ENCODE measurements around the gene KRT9.
"Not testable (repeated sequence)": the region's sequence is repeated elsewhere in the genome, so short reads cannot be mapped to it uniquely, and the experiment has no call there.

Gene KRT9

GRCh38 chr17:41579484-41580243, 7.8 kb upstream of the KRT9 start:
- H3K27me3 ChIP-seq (ENCODE audit: insufficient read depth, low read length) = no peaks in the 10 kb centered on the region; the same call in 1 of the 2 replicates
- peak overlapping the region; percentile 53 for H3K4me2 ChIP-seq (ENCODE audit: low read length)
- peak; percentile 77 for TF ChIP-seq CTCF (IDR thresholded peaks at IDR 0.05; ENCODE audit: low read length)
- no peak for TF ChIP-seq EZH2 (IDR thresholded peaks at IDR 0.05; ENCODE audit: borderline replicate concordance, low read length)
- H3K79me2 ChIP-seq (ENCODE audit: insufficient read depth, low read length) = no peaks in the 10 kb centered on the region
- no peaks in the 10 kb centered on the region for H4K20me1 ChIP-seq (ENCODE audit: insufficient read depth, low read length)
- no peak overlapping the region for H3K27ac ChIP-seq (ENCODE audit: low read depth, low read length, poor library complexity, severe bottlenecking)
- H3K4me3 ChIP-seq (ENCODE audit: low read depth, low read length, poor library complexity, severe bottlenecking) = peak overlapping the region; percentile 33
- H3K4me1 ChIP-seq (ENCODE audit: insufficient read depth, low read length, severe bottlenecking) = peaks cover 4% of the 10 kb centered on the region
- H3K9ac ChIP-seq (ENCODE audit: low read length) = no peak overlapping the region
- no peaks in the 10 kb centered on the region for H3K36me3 ChIP-seq (ENCODE audit: insufficient read depth, low read length)
- no peak overlapping the region for H2AFZ ChIP-seq (ENCODE audit: low read length)
- no peaks in the 10 kb centered on the region for H3K9me2 ChIP-seq (ENCODE audit: low read depth, low read length)
- H3K9me3 ChIP-seq (ENCODE audit: low read length) = no peaks in the 10 kb centered on the region
- H3F3A ChIP-seq (ENCODE audit: insufficient read depth, low read length) = no peaks in the 10 kb centered on the region

- Histone ChIP-seq H3K27ac (ENCODE audit: low read depth, low read length, poor library complexity, severe bottlenecking) (no peak overlapping the region), H3K4me3 (ENCODE audit: low read depth, low read length, poor library complexity, severe bottlenecking) (no peak overlapping the region), H3K4me1 (ENCODE audit: insufficient read depth, low read length, severe bottlenecking) (peaks cover 4% of the 10 kb centered on the region), H3K79me2 (ENCODE audit: insufficient read depth, low read length) (no peaks in the 10 kb centered on the region), H4K20me1 (ENCODE audit: insufficient read depth, low read length) (no peaks in the 10 kb centered on the region), H3K9me2 (ENCODE audit: low read depth, low read length) (no peaks in the 10 kb centered on the region), H3K9me3 (ENCODE audit: low read length) (no peaks in the 10 kb centered on the region), H3K9ac (ENCODE audit: low read length) (no peak overlapping the region), H3K27me3 (ENCODE audit: insufficient read depth, low read length) (no peaks in the 10 kb centered on the region; the same call in 1 of the 2 replicates), H2AFZ (ENCODE audit: low read length) (no peak overlapping the region), H3F3A (ENCODE audit: insufficient read depth, low read length) (no peaks in the 10 kb centered on the region), H3K4me2 (ENCODE audit: low read length) (peak overlapping the region; percentile 53; the same call in 1 of the 2 replicates), H3K36me3 (ENCODE audit: insufficient read depth, low read length) (no peaks in the 10 kb centered on the region)
- TF ChIP-seq CTCF (IDR thresholded peaks at IDR 0.05; ENCODE audit: low read length) (no peak), EZH2 (IDR thresholded peaks at IDR 0.05; ENCODE audit: borderline replicate concordance, low read length) (no peak)
Measured at GRCh38 chr17:41578971-41579370, 7.1 kb upstream of the KRT9 start.

- Histone ChIP-seq H3K9me3 (ENCODE audit: low read length) (no peaks in the 10 kb centered on the region), H4K20me1 (ENCODE audit: insufficient read depth, low read length) (no peaks in the 10 kb centered on the region), H3K27ac (ENCODE audit: low read depth, low read length, poor library complexity, severe bottlenecking) (no peak overlapping the region), H2AFZ (ENCODE audit: low read length) (no peak overlapping the region), H3K4me3 (ENCODE audit: low read depth, low read length, poor library complexity, severe bottlenecking) (no peak overlapping the region), H3K27me3 (ENCODE audit: insufficient read depth, low read length) (no peaks in the 10 kb centered on the region; the same call in 1 of the 2 replicates), H3K9me2 (ENCODE audit: low read depth, low read length) (no peaks in the 10 kb centered on the region), H3K9ac (ENCODE audit: low read length) (no peak overlapping the region), H3K4me1 (ENCODE audit: insufficient read depth, low read length, severe bottlenecking) (peaks cover 4% of the 10 kb centered on the region), H3K36me3 (ENCODE audit: insufficient read depth, low read length) (no peaks in the 10 kb centered on the region), H3K4me2 (ENCODE audit: low read length) (no peak overlapping the region), H3K79me2 (ENCODE audit: insufficient read depth, low read length) (no peaks in the 10 kb centered on the region), H3F3A (ENCODE audit: insufficient read depth, low read length) (no peaks in the 10 kb centered on the region)
- TF ChIP-seq CTCF (IDR thresholded peaks at IDR 0.05; ENCODE audit: low read length) (no peak), EZH2 (IDR thresholded peaks at IDR 0.05; ENCODE audit: borderline replicate concordance, low read length) (no peak)
Measured at GRCh38 chr17:41578538-41578937, 6.7 kb upstream of the KRT9 start.

- H3K79me2 ChIP-seq (ENCODE audit: insufficient read depth, low read length); H3K4me2 ChIP-seq (ENCODE audit: low read length); H3K4me3 ChIP-seq (ENCODE audit: low read depth, low read length, poor library complexity, severe bottlenecking); H3K9me2 ChIP-seq (ENCODE audit: low read depth, low read length); H4K20me1 ChIP-seq (ENCODE audit: insufficient read depth, low read length); H3K9me3 ChIP-seq (ENCODE audit: low read length); H3K27me3 ChIP-seq (ENCODE audit: insufficient read depth, low read length); H3K4me1 ChIP-seq (ENCODE audit: insufficient read depth, low read length, severe bottlenecking); H3F3A ChIP-seq (ENCODE audit: insufficient read depth, low read length); H2AFZ ChIP-seq (ENCODE audit: low read length); H3K27ac ChIP-seq (ENCODE audit: low read depth, low read length, poor library complexity, severe bottlenecking); H3K36me3 ChIP-seq (ENCODE audit: insufficient read depth, low read length); H3K9ac ChIP-seq (ENCODE audit: low read length): not testable (repeated sequence)
Measured at GRCh38 chr17:41576740-41577139, 4.9 kb upstream of the KRT9 start.
